Measurements from ENCODE around the gene WWP2.
A peak's percentile ranks its signal among the peaks of the same experiment; 100 is the strongest.
"Not testable (repeated sequence)": the region's sequence is repeated elsewhere in the genome, so short reads cannot be mapped to it uniquely, and the experiment has no call there.

Gene WWP2

GRCh38 chr16:69794486-69794885, 32.4 kb downstream of the WWP2 start:
- no peak overlapping the region for H3K9ac ChIP-seq (ENCODE audit: insufficient read length)
- no peak overlapping the region for H3K4me3 ChIP-seq
- DNase-seq (ENCODE audit: low read depth, low spot score) = no peak
- TF ChIP-seq EZH2 (IDR thresholded peaks at IDR 0.05) (no peak), POLR2AphosphoS5 (IDR thresholded peaks at IDR 0.05; ENCODE audit: borderline replicate concordance, low read depth, low read length) (no peak), FOXP2 (optimal IDR thresholded peaks at IDR 0.05; ENCODE audit: control extremely low read depth, extremely low read length, insufficient read depth) (no peak)
- no peaks in the 10 kb centered on the region for H3K36me3 ChIP-seq (ENCODE audit: insufficient read depth, low read length)
- no peak overlapping the region for H3K27ac ChIP-seq
- no peaks in the 10 kb centered on the region for H3K9me3 ChIP-seq (ENCODE audit: low read depth, low read length)

GRCh38 chr16:69796285-69797118, 34.4 kb downstream of the WWP2 start:
- DNase-seq (ENCODE audit: low read depth, low spot score) = no peak
- H3K9ac ChIP-seq (ENCODE audit: insufficient read length) = no peak overlapping the region
- TF ChIP-seq EZH2 (IDR thresholded peaks at IDR 0.05) = no peak
- no peak for TF ChIP-seq POLR2AphosphoS5 (IDR thresholded peaks at IDR 0.05; ENCODE audit: borderline replicate concordance, low read depth, low read length)
- no peak for TF ChIP-seq FOXP2 (optimal IDR thresholded peaks at IDR 0.05; ENCODE audit: control extremely low read depth, extremely low read length, insufficient read depth)
- no peak overlapping the region for H3K4me3 ChIP-seq
- H3K36me3 ChIP-seq (ENCODE audit: insufficient read depth, low read length) = no peaks in the 10 kb centered on the region
- no peaks in the 10 kb centered on the region for H3K9me3 ChIP-seq (ENCODE audit: low read depth, low read length)
- no peak overlapping the region for H3K27ac ChIP-seq

GRCh38 chr16:69798466-69798865, 36.3 kb downstream of the WWP2 start:
- H3K9me3 ChIP-seq (ENCODE audit: low read depth, low read length) = no peaks in the 10 kb centered on the region
- no peak for DNase-seq (ENCODE audit: low read depth, low spot score)
- no peaks in the 10 kb centered on the region for H3K36me3 ChIP-seq (ENCODE audit: insufficient read depth, low read length)
- TF ChIP-seq POLR2AphosphoS5 (IDR thresholded peaks at IDR 0.05; ENCODE audit: borderline replicate concordance, low read depth, low read length) (no peak), EZH2 (IDR thresholded peaks at IDR 0.05) (no peak)
- H3K9ac ChIP-seq (ENCODE audit: insufficient read length) = no peak overlapping the region
- H3K4me3 ChIP-seq = no peak overlapping the region
- no peak overlapping the region for H3K27ac ChIP-seq

GRCh38 chr16:69799611-69800031, 37.5 kb downstream of the WWP2 start:
- H3K9me3 ChIP-seq (ENCODE audit: low read depth, low read length) = no peaks in the 10 kb centered on the region
- no peak overlapping the region for H3K9ac ChIP-seq (ENCODE audit: insufficient read length)
- DNase-seq (ENCODE audit: low read depth, low spot score) = no peak
- no peaks in the 10 kb centered on the region for H3K36me3 ChIP-seq (ENCODE audit: insufficient read depth, low read length)
- H3K4me3 ChIP-seq = no peak overlapping the region
- no peak overlapping the region for H3K27ac ChIP-seq
- TF ChIP-seq POLR2AphosphoS5 (IDR thresholded peaks at IDR 0.05; ENCODE audit: borderline replicate concordance, low read depth, low read length) = no peak
- no peak for TF ChIP-seq EZH2 (IDR thresholded peaks at IDR 0.05)
- TF ChIP-seq FOXP2 (optimal IDR thresholded peaks at IDR 0.05; ENCODE audit: control extremely low read depth, extremely low read length, insufficient read depth) = no peak

- peak overlapping the region; percentile 41 for H3K9ac ChIP-seq (ENCODE audit: insufficient read length)
- peak overlapping the region; percentile 93 for H3K27ac ChIP-seq
- peak overlapping the region; percentile 28; the same call in 1 of the 2 replicates for H3K4me3 ChIP-seq
- no peak for TF ChIP-seq POLR2AphosphoS5 (IDR thresholded peaks at IDR 0.05; ENCODE audit: borderline replicate concordance, low read depth, low read length)
- no peak for DNase-seq (ENCODE audit: low read depth, low spot score)
- H3K36me3 ChIP-seq (ENCODE audit: insufficient read depth, low read length) = no peaks in the 10 kb centered on the region
- H3K9me3 ChIP-seq (ENCODE audit: low read depth, low read length) = no peaks in the 10 kb centered on the region
Observed at GRCh38 chr16:69804297-69804696, 42.2 kb downstream of the WWP2 start.

GRCh38 chr16:69806776-69807175, 44.6 kb downstream of the WWP2 start:
- H3K36me3 ChIP-seq (ENCODE audit: insufficient read depth, low read length); H3K9me3 ChIP-seq (ENCODE audit: low read depth, low read length); DNase-seq (ENCODE audit: low read depth, low spot score); H3K27ac ChIP-seq; H3K9ac ChIP-seq (ENCODE audit: insufficient read length); H3K4me3 ChIP-seq: not testable (repeated sequence)

GRCh38 chr16:69812688-69813014, 50.5 kb downstream of the WWP2 start:
- DNase-seq (ENCODE audit: low read depth, low spot score) = no peak
- H3K9me3 ChIP-seq (ENCODE audit: low read depth, low read length) = no peaks in the 10 kb centered on the region
- H3K27ac ChIP-seq = no peak overlapping the region
- no peak overlapping the region for H3K9ac ChIP-seq (ENCODE audit: insufficient read length)
- no peak for TF ChIP-seq EZH2 (IDR thresholded peaks at IDR 0.05)
- TF ChIP-seq POLR2AphosphoS5 (IDR thresholded peaks at IDR 0.05; ENCODE audit: borderline replicate concordance, low read depth, low read length) = no peak
- TF ChIP-seq FOXP2 (optimal IDR thresholded peaks at IDR 0.05; ENCODE audit: control extremely low read depth, extremely low read length, insufficient read depth) = no peak
- H3K36me3 ChIP-seq (ENCODE audit: insufficient read depth, low read length) = no peaks in the 10 kb centered on the region
- no peak overlapping the region for H3K4me3 ChIP-seq

- no peaks in the 10 kb centered on the region for H3K36me3 ChIP-seq (ENCODE audit: insufficient read depth, low read length)
- no peak overlapping the region for H3K4me3 ChIP-seq
- H3K9ac ChIP-seq (ENCODE audit: insufficient read length) = no peak overlapping the region
- TF ChIP-seq FOXP2 (optimal IDR thresholded peaks at IDR 0.05; ENCODE audit: control extremely low read depth, extremely low read length, insufficient read depth) (no peak), POLR2AphosphoS5 (IDR thresholded peaks at IDR 0.05; ENCODE audit: borderline replicate concordance, low read depth, low read length) (no peak), EZH2 (IDR thresholded peaks at IDR 0.05) (no peak)
- no peak for DNase-seq (ENCODE audit: low read depth, low spot score)
- H3K27ac ChIP-seq = no peak overlapping the region
- no peaks in the 10 kb centered on the region for H3K9me3 ChIP-seq (ENCODE audit: low read depth, low read length)
Observed at GRCh38 chr16:69814078-69814477, 51.9 kb downstream of the WWP2 start.

- no peaks in the 10 kb centered on the region for H3K36me3 ChIP-seq (ENCODE audit: insufficient read depth, low read length)
- no peak for TF ChIP-seq FOXP2 (optimal IDR thresholded peaks at IDR 0.05; ENCODE audit: control extremely low read depth, extremely low read length, insufficient read depth)
- TF ChIP-seq EZH2 (IDR thresholded peaks at IDR 0.05) = no peak
- TF ChIP-seq POLR2AphosphoS5 (IDR thresholded peaks at IDR 0.05; ENCODE audit: borderline replicate concordance, low read depth, low read length) = no peak
Observed at GRCh38 chr16:69814561-69814960, 52.4 kb downstream of the WWP2 start.

GRCh38 chr16:69815216-69815883, 53.2 kb downstream of the WWP2 start:
- H3K9ac ChIP-seq (ENCODE audit: insufficient read length); H3K4me3 ChIP-seq; H3K27ac ChIP-seq; DNase-seq (ENCODE audit: low read depth, low spot score); H3K36me3 ChIP-seq (ENCODE audit: insufficient read depth, low read length); H3K9me3 ChIP-seq (ENCODE audit: low read depth, low read length): not testable (repeated sequence)

More at GRCh38 chr16:69814561-69814960, 52.4 kb downstream of the WWP2 start:
- H3K4me3 ChIP-seq = no peak overlapping the region
- H3K9ac ChIP-seq (ENCODE audit: insufficient read length) = no peak overlapping the region
- H3K27ac ChIP-seq = no peak overlapping the region
- no peaks in the 10 kb centered on the region for H3K9me3 ChIP-seq (ENCODE audit: low read depth, low read length)
- no peak for DNase-seq (ENCODE audit: low read depth, low spot score)

Data from SK-N-MC (cell line).